K562 (cell line): ENCODE measurements around the gene B4GALT5. TPM values are rescaled to one million over a fixed set of nuclear protein-coding genes. Genes with fewer than 3 reads are reported as not detected.

Experiments used
- KDM4B ChIP-seq, 2 experiments: fragments of 450-650 bp in 1 of 2; sonication (generic) in 1 of 2; IDR thresholded peaks; 2 replicates each; pipeline ENCODE4 v1.6.1; 2016 to 2017; ENCODE audit warnings: borderline replicate concordance in 2 of 2, antibody characterized with exemption in 1 of 2, low read depth in 1 of 2, mild to moderate bottlenecking in 1 of 2
- NCOA2 ChIP-seq, 2 experiments: fragments of 450-650 bp; IDR thresholded peaks; 2 replicates each; pipeline ENCODE4 v1.6.1; 2018; ENCODE audit warnings: mild to moderate bottlenecking in 2 of 2, moderate library complexity in 1 of 2; ENCODE audit not compliant: partially characterized antibody in 2 of 2
- NFE2 ChIP-seq: IDR thresholded peaks from 2 replicates; pipeline ENCODE4 v1.6.1; 2014; ENCODE audit warnings: antibody characterized with exemption, low read depth
- PHF8 ChIP-seq: fragments of 200-600 bp; sonication (generic); IDR thresholded peaks from 2 replicates; pipeline ENCODE4 v1.6.1; 2012; ENCODE audit warnings: mixed run types, mild to moderate bottlenecking, inconsistent platforms, low read length, moderate library complexity, borderline replicate concordance
- ZNF318 ChIP-seq, 2 experiments: fragments of 450-650 bp; IDR thresholded peaks; 2 replicates each; pipeline ENCODE4 v1.6.1; 2016; ENCODE audit warnings: mild to moderate bottlenecking in 2 of 2, borderline replicate concordance in 1 of 2, low read depth in 1 of 2, moderate library complexity in 1 of 2
- ZNF445 ChIP-seq: fragments of 250-450 bp; sonication (Bioruptor Pico); IDR thresholded peaks from 2 replicates; pipeline ENCODE4 v1.4.0; 2020; ENCODE audit warnings: low read depth, mild to moderate bottlenecking, moderate library complexity
- polyA plus RNA-seq, 8 experiments: library from polyadenylated mRNA; depleted of rRNA in 4 of 8; stranded (reverse) in 5 of 8; unstranded in 3 of 8; fragments of >200 nt; fragmentation: Nextera tagmentation in 2 of 8; fragmentation: Illumina TruSeq in 1 of 8; extraction: Ambion mirVana in 2 of 8; extraction: Trizol in 1 of 8; gene quantifications; 2 replicates each; pipeline versions ENCODE4 v1.2.1 to v1.2.3, GENCODE V29; 2011 to 2014; ENCODE audit warnings: inconsistent platforms in 1 of 8, missing spikeins in 1 of 8
- total RNA-seq, 7 experiments: library from RNA; depleted of rRNA in 6 of 7; stranded (reverse); fragments of >200 nt in 6 of 7; fragmentation: Illumina TruSeq in 2 of 7; extraction: Trizol in 2 of 7; gene quantifications; 2 replicates each; pipeline versions ENCODE4 v1.2.1 to v1.2.3, GENCODE V29; 2011 to 2021; ENCODE audit warnings: low replicate concordance in 1 of 7
- TF ChIP-seq, protein P1 (sequence below), 2 experiments: fragments of 450-650 bp; IDR thresholded peaks; 2 replicates each; pipeline ENCODE4 v1.6.1; 2018; ENCODE audit warnings: mild to moderate bottlenecking in 2 of 2, low read depth in 1 of 2; ENCODE audit not compliant: partially characterized antibody in 2 of 2
- TF ChIP-seq, protein P2 (sequence below): sonication (generic); formaldehyde crosslinking; IDR thresholded peaks from 2 replicates; pipeline ENCODE4 v1.4.0; 2020; ENCODE audit warnings: mild to moderate bottlenecking, missing genetic modification reagents

The B4GALT5 gene
- total and polyA plus RNA-seq, 9 of the 15 experiments (the other 6 are each of a cell fraction or from before 2014, with no cell fraction given), result 8.5 to 32.6 (median 23.4) TPM

- TF ChIP-seq, protein P1, sequence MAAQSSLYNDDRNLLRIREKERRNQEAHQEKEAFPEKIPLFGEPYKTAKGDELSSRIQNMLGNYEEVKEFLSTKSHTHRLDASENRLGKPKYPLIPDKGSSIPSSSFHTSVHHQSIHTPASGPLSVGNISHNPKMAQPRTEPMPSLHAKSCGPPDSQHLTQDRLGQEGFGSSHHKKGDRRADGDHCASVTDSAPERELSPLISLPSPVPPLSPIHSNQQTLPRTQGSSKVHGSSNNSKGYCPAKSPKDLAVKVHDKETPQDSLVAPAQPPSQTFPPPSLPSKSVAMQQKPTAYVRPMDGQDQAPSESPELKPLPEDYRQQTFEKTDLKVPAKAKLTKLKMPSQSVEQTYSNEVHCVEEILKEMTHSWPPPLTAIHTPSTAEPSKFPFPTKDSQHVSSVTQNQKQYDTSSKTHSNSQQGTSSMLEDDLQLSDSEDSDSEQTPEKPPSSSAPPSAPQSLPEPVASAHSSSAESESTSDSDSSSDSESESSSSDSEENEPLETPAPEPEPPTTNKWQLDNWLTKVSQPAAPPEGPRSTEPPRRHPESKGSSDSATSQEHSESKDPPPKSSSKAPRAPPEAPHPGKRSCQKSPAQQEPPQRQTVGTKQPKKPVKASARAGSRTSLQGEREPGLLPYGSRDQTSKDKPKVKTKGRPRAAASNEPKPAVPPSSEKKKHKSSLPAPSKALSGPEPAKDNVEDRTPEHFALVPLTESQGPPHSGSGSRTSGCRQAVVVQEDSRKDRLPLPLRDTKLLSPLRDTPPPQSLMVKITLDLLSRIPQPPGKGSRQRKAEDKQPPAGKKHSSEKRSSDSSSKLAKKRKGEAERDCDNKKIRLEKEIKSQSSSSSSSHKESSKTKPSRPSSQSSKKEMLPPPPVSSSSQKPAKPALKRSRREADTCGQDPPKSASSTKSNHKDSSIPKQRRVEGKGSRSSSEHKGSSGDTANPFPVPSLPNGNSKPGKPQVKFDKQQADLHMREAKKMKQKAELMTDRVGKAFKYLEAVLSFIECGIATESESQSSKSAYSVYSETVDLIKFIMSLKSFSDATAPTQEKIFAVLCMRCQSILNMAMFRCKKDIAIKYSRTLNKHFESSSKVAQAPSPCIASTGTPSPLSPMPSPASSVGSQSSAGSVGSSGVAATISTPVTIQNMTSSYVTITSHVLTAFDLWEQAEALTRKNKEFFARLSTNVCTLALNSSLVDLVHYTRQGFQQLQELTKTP (IDR thresholded peaks at IDR 0.05; ENCODE audit: low read depth in 1 of 2, partially characterized antibody in 2 of 2), result no peak
- TF ChIP-seq ZNF318 (IDR thresholded peaks at IDR 0.05; ENCODE audit: borderline replicate concordance in 1 of 2, low read depth in 1 of 2), result no peak
- no peak for TF ChIP-seq PHF8
- no peak for TF ChIP-seq NCOA2 (IDR thresholded peaks at IDR 0.05; ENCODE audit: partially characterized antibody in 2 of 2)
- no peak for TF ChIP-seq NFE2
- no peak for TF ChIP-seq KDM4B (IDR thresholded peaks at IDR 0.05; ENCODE audit: borderline replicate concordance in 2 of 2, low read depth in 1 of 2)
- TF ChIP-seq, protein P2, sequence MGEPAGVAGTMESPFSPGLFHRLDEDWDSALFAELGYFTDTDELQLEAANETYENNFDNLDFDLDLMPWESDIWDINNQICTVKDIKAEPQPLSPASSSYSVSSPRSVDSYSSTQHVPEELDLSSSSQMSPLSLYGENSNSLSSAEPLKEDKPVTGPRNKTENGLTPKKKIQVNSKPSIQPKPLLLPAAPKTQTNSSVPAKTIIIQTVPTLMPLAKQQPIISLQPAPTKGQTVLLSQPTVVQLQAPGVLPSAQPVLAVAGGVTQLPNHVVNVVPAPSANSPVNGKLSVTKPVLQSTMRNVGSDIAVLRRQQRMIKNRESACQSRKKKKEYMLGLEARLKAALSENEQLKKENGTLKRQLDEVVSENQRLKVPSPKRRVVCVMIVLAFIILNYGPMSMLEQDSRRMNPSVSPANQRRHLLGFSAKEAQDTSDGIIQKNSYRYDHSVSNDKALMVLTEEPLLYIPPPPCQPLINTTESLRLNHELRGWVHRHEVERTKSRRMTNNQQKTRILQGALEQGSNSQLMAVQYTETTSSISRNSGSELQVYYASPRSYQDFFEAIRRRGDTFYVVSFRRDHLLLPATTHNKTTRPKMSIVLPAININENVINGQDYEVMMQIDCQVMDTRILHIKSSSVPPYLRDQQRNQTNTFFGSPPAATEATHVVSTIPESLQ (CRISPR knock-in tag), result no peak
- TF ChIP-seq ZNF445 (CRISPR knock-in tag), result no peak
- TF ChIP-seq, all 486 proteins: peak for 7
Observed at GRCh38 chr20:49599746-49600113, 113.9 kb downstream of the B4GALT5 start (continued).
